ENCODE data around the gene SMR3B.

The SMR3B gene

DNA sequence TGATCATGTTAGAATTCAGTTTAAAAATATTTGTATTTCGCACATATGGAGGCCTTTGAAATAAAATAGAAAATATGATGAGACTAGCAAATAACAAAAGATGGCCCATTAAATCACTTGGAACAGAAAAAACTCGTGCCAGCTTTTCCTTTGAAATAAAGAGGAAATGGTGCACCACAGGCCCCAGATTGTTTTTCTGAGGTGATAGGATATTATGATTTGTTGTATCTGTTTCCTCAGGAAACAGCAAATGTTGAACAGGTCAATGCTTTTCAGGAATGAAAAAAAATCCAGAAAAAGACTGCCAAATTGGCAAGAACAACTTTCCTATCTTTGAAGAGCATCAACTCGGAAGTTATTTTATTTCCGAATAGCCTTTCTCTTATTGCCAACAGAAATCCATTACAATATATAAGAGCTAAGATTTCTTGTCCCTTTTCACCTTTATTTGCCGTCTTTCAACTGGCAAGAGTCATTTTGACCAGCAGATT is at the start of gene SMR3B:
SMR3B (plus strand) TSS at position 441 of the 491 bp plus-strand sequence. CDS start 1,380 bp downstream, outside the sequence.
- ATAC-seq: no peak
- TF ChIP-seq ARNTL (CRISPR knock-in tag; IDR thresholded peaks at IDR 0.05; ENCODE audit: borderline replicate concordance, low read depth): no peak

DNA sequence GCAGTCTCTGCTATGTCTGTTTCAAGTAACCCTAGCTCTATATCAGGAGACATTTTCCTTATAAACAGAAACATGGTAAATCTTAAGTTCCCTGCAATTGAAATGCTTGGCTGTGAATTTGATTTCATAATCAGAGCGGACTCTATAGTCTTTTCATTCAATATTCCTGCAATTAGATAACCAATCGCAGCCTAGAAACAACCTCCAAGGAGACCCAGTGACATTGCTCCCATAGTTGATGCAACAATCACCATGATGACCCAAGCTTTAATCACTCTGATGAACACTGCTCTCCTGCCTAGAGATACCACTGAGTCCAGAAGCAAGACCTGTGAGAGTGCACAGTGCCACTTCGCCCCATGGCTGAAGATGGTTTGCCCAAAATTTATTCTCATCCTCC is 48.2 kb upstream of the SMR3B start, which contains the start of gene CABS1:
CABS1 (plus strand) TSS at position 301 of the 400 bp plus-strand sequence; CDS start at position 360, 59 bp downstream.
- TF ChIP-seq TCF4 (CRISPR knock-in tag; IDR thresholded peaks at IDR 0.05; ENCODE audit: borderline replicate concordance) (no peak), ZNF565 (CRISPR knock-in tag; conservative IDR thresholded peaks at IDR 0.05; ENCODE audit: low read depth) (no peak), ZFP3 (CRISPR knock-in tag; IDR thresholded peaks at IDR 0.05) (no peak), ISL1 (CRISPR knock-in tag; IDR thresholded peaks at IDR 0.05) (no peak), RARB (CRISPR knock-in tag; IDR thresholded peaks at IDR 0.05) (no peak), OSR1 (CRISPR knock-in tag; IDR thresholded peaks at IDR 0.05) (no peak), BACH2 (CRISPR knock-in tag; IDR thresholded peaks at IDR 0.05; ENCODE audit: borderline replicate concordance) (no peak), ZNF8 (CRISPR knock-in tag; IDR thresholded peaks at IDR 0.05) (no peak), ZNF70 (CRISPR knock-in tag; IDR thresholded peaks at IDR 0.05) (no peak)
- TF ChIP-seq, protein P1, sequence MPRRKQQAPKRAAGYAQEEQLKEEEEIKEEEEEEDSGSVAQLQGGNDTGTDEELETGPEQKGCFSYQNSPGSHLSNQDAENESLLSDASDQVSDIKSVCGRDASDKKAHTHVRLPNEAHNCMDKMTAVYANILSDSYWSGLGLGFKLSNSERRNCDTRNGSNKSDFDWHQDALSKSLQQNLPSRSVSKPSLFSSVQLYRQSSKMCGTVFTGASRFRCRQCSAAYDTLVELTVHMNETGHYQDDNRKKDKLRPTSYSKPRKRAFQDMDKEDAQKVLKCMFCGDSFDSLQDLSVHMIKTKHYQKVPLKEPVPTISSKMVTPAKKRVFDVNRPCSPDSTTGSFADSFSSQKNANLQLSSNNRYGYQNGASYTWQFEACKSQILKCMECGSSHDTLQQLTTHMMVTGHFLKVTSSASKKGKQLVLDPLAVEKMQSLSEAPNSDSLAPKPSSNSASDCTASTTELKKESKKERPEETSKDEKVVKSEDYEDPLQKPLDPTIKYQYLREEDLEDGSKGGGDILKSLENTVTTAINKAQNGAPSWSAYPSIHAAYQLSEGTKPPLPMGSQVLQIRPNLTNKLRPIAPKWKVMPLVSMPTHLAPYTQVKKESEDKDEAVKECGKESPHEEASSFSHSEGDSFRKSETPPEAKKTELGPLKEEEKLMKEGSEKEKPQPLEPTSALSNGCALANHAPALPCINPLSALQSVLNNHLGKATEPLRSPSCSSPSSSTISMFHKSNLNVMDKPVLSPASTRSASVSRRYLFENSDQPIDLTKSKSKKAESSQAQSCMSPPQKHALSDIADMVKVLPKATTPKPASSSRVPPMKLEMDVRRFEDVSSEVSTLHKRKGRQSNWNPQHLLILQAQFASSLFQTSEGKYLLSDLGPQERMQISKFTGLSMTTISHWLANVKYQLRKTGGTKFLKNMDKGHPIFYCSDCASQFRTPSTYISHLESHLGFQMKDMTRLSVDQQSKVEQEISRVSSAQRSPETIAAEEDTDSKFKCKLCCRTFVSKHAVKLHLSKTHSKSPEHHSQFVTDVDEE (CRISPR knock-in tag; IDR thresholded peaks at IDR 0.05): no peak
- TF ChIP-seq, protein P2, sequence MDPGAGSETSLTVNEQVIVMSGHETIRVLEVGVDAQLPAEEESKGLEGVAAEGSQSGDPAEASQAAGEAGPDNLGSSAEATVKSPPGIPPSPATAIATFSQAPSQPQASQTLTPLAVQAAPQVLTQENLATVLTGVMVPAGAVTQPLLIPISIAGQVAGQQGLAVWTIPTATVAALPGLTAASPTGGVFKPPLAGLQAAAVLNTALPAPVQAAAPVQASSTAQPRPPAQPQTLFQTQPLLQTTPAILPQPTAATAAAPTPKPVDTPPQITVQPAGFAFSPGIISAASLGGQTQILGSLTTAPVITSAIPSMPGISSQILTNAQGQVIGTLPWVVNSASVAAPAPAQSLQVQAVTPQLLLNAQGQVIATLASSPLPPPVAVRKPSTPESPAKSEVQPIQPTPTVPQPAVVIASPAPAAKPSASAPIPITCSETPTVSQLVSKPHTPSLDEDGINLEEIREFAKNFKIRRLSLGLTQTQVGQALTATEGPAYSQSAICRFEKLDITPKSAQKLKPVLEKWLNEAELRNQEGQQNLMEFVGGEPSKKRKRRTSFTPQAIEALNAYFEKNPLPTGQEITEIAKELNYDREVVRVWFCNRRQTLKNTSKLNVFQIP (CRISPR knock-in tag; IDR thresholded peaks at IDR 0.05; ENCODE audit: borderline replicate concordance, low read depth): no peak
- TF ChIP-seq, protein P3, sequence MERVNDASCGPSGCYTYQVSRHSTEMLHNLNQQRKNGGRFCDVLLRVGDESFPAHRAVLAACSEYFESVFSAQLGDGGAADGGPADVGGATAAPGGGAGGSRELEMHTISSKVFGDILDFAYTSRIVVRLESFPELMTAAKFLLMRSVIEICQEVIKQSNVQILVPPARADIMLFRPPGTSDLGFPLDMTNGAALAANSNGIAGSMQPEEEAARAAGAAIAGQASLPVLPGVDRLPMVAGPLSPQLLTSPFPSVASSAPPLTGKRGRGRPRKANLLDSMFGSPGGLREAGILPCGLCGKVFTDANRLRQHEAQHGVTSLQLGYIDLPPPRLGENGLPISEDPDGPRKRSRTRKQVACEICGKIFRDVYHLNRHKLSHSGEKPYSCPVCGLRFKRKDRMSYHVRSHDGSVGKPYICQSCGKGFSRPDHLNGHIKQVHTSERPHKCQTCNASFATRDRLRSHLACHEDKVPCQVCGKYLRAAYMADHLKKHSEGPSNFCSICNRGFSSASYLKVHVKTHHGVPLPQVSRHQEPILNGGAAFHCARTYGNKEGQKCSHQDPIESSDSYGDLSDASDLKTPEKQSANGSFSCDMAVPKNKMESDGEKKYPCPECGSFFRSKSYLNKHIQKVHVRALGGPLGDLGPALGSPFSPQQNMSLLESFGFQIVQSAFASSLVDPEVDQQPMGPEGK (CRISPR knock-in tag; IDR thresholded peaks at IDR 0.05; ENCODE audit: borderline replicate concordance): no peak
- no peak for ATAC-seq

DNA sequence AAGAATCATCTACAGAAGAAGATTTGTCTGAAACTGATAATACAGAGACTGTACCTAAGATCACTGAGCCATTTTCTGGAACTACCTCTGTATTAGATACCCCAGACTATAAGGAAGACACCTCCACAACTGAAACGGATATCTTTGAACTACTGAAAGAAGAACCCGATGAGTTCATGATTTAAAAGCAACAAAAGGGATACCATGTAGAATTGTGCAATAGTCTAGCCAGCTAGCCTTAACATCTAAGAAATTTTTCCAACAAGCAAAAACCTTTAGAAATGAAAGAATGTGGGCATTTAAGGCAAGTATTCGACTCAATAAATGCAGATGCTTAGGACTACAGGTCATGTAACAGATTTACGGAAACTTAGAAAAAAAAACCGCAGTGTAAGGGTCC is 46.9 kb upstream of the SMR3B start:
- TF ChIP-seq TCF4 (CRISPR knock-in tag; IDR thresholded peaks at IDR 0.05; ENCODE audit: borderline replicate concordance): no peak
- TF ChIP-seq RARB (CRISPR knock-in tag; IDR thresholded peaks at IDR 0.05): no peak
- no peak for TF ChIP-seq ISL1 (CRISPR knock-in tag; IDR thresholded peaks at IDR 0.05)
- TF ChIP-seq, protein P3 (CRISPR knock-in tag; IDR thresholded peaks at IDR 0.05; ENCODE audit: borderline replicate concordance): no peak
- ATAC-seq: no peak

DNA sequence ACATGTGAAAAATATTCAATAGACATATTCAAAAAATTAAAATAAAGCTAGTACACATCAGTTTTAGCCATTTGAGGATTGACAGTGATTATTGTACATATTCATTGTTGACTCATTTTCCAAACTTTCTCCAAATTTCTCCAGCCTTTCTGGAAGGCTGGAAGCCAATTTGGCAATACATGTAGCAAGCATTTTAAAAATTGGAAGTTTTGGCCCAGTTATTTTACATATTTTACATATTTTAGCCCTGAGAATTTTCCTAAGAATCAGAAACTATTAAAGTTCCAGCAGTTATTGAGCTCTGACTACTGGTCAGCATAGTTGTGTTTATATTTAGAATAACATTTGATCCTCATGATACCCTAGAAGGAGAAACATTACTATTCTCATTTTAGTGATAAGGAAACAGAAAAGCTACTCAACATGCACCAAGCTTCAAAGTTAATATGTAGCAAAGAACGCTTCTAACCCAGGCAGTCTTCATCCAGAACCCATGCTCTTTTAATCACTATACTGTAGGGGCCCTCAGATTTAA is 45.0 kb upstream of the SMR3B start:
- no peak for ATAC-seq
- TF ChIP-seq TCF4 (CRISPR knock-in tag; IDR thresholded peaks at IDR 0.05; ENCODE audit: borderline replicate concordance) (no peak), RARB (CRISPR knock-in tag; IDR thresholded peaks at IDR 0.05) (no peak), ZNF565 (CRISPR knock-in tag; conservative IDR thresholded peaks at IDR 0.05; ENCODE audit: low read depth) (no peak), ESRRG (CRISPR knock-in tag; IDR thresholded peaks at IDR 0.05) (no peak), ISL1 (CRISPR knock-in tag; IDR thresholded peaks at IDR 0.05) (no peak), ZNF8 (CRISPR knock-in tag; IDR thresholded peaks at IDR 0.05) (no peak)
- TF ChIP-seq, protein P4, sequence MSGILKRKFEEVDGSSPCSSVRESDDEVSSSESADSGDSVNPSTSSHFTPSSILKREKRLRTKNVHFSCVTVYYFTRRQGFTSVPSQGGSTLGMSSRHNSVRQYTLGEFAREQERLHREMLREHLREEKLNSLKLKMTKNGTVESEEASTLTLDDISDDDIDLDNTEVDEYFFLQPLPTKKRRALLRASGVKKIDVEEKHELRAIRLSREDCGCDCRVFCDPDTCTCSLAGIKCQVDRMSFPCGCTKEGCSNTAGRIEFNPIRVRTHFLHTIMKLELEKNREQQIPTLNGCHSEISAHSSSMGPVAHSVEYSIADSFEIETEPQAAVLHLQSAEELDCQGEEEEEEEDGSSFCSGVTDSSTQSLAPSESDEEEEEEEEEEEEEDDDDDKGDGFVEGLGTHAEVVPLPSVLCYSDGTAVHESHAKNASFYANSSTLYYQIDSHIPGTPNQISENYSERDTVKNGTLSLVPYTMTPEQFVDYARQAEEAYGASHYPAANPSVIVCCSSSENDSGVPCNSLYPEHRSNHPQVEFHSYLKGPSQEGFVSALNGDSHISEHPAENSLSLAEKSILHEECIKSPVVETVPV (CRISPR knock-in tag; IDR thresholded peaks at IDR 0.05): no peak
- TF ChIP-seq, protein P1 (CRISPR knock-in tag; IDR thresholded peaks at IDR 0.05): no peak
- TF ChIP-seq, protein P2 (CRISPR knock-in tag; IDR thresholded peaks at IDR 0.05; ENCODE audit: borderline replicate concordance, low read depth): no peak
- TF ChIP-seq, protein P5, sequence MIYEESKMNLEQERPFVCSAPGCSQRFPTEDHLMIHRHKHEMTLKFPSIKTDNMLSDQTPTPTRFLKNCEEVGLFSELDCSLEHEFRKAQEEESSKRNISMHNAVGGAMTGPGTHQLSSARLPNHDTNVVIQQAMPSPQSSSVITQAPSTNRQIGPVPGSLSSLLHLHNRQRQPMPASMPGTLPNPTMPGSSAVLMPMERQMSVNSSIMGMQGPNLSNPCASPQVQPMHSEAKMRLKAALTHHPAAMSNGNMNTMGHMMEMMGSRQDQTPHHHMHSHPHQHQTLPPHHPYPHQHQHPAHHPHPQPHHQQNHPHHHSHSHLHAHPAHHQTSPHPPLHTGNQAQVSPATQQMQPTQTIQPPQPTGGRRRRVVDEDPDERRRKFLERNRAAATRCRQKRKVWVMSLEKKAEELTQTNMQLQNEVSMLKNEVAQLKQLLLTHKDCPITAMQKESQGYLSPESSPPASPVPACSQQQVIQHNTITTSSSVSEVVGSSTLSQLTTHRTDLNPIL (CRISPR knock-in tag; IDR thresholded peaks at IDR 0.05; ENCODE audit: low read depth): no peak
